ENCODE data around the gene NTRK1.

DNA sequence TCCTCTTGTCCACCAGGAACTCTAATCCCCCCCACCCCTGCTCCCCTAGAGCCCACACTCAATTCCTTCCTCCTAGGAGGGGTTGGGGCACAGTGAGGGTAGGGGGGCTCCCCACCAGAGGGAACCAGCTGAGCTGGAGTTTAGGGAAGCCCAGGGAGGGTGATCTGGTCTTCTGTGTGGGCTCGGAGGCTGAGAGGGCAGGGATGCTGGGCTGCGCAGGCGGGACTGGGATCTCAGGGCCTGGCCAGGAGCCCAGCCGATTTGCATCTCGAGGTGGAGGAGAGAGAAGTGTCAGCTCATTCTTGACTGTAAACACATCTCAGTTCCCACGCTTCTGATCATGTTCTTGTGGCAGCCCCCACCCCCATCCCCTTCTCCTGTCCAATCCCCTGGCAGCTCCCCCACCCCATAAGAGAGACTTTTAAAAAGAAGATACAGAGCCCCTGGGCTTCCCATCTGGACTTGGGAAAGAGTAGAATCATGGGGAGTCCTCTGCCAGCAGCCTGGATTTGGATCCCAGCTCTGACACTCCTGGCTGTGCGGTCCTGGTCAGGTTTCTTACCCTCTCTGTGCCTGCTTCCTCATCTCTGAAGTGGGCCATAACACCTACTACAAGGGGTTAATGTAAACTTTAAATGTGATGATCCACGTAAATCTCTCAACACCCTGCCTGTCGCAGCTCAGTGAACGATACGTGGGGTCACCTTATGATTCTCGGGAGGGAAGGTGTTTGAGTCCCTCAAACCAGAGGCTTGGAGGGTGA lies 39.5 kb downstream of the NTRK1 start:
- TF ChIP-seq, protein P1, sequence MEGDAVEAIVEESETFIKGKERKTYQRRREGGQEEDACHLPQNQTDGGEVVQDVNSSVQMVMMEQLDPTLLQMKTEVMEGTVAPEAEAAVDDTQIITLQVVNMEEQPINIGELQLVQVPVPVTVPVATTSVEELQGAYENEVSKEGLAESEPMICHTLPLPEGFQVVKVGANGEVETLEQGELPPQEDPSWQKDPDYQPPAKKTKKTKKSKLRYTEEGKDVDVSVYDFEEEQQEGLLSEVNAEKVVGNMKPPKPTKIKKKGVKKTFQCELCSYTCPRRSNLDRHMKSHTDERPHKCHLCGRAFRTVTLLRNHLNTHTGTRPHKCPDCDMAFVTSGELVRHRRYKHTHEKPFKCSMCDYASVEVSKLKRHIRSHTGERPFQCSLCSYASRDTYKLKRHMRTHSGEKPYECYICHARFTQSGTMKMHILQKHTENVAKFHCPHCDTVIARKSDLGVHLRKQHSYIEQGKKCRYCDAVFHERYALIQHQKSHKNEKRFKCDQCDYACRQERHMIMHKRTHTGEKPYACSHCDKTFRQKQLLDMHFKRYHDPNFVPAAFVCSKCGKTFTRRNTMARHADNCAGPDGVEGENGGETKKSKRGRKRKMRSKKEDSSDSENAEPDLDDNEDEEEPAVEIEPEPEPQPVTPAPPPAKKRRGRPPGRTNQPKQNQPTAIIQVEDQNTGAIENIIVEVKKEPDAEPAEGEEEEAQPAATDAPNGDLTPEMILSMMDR (IDR thresholded peaks at IDR 0.05; ENCODE audit: low read length) = no peak
- no peak for TF ChIP-seq EZH2 (IDR thresholded peaks at IDR 0.05; ENCODE audit: borderline replicate concordance, low read length)
